Neural cell (in vitro differentiated cells): ENCODE results near the gene FLVCR1.
"Not testable (repeated sequence)": the region's sequence is repeated elsewhere in the genome, so short reads cannot be mapped to it uniquely, and the experiment has no call there.

Experiments
- EZH2 ChIP-seq: fragments of 200-600, 300-800 bp; shearing (Covaris generic), sonication (generic); IDR thresholded peaks from 2 replicates; pipeline ENCODE4 v1.6.1; 2014; ENCODE audit warnings: antibody characterized with exemption, low read length, borderline replicate concordance, mild to moderate bottlenecking; ENCODE audit not compliant: insufficient read depth, poor library complexity, severe bottlenecking
- POLR2AphosphoS5 ChIP-seq: IDR thresholded peaks from 2 replicates; pipeline ENCODE4 v1.6.1; 2012
- TAF1 ChIP-seq: IDR thresholded peaks from 2 replicates; pipeline ENCODE4 v1.6.1; 2012; ENCODE audit warnings: low read depth
- TF ChIP-seq, protein P1 (sequence below): fragments of 450-650 bp; IDR thresholded peaks from 2 replicates; pipeline ENCODE4 v1.5.1; 2014; ENCODE audit warnings: antibody characterized with exemption, mild to moderate bottlenecking, moderate library complexity; ENCODE audit not compliant: poor library complexity, severe bottlenecking
- TF ChIP-seq, protein P2 (sequence below): IDR thresholded peaks from 2 replicates; pipeline ENCODE4 v1.6.1; 2012; ENCODE audit warnings: borderline replicate concordance

DNA sequence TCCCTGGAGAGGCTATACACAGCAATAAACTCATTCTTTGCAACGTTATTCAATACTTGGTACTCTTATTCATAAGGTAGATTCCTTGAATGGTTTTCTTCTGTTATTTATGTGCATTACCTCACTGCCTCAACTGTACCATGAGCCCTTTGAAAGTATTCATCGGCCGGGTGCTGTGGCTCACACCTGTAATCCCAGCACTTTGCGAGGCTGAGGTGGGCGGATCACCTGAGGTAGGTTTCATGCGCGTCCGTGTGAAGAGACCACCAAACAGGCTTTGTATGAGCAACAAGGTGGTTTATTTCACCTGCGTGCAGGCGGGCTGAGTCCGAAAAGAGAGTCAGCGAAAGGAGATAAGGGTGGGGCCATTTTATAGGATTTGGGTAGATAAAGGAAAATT lies 50.0 kb downstream of the FLVCR1 start:
- TF ChIP-seq, protein P1, sequence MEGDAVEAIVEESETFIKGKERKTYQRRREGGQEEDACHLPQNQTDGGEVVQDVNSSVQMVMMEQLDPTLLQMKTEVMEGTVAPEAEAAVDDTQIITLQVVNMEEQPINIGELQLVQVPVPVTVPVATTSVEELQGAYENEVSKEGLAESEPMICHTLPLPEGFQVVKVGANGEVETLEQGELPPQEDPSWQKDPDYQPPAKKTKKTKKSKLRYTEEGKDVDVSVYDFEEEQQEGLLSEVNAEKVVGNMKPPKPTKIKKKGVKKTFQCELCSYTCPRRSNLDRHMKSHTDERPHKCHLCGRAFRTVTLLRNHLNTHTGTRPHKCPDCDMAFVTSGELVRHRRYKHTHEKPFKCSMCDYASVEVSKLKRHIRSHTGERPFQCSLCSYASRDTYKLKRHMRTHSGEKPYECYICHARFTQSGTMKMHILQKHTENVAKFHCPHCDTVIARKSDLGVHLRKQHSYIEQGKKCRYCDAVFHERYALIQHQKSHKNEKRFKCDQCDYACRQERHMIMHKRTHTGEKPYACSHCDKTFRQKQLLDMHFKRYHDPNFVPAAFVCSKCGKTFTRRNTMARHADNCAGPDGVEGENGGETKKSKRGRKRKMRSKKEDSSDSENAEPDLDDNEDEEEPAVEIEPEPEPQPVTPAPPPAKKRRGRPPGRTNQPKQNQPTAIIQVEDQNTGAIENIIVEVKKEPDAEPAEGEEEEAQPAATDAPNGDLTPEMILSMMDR = not testable (repeated sequence)
- TF ChIP-seq, protein P2, sequence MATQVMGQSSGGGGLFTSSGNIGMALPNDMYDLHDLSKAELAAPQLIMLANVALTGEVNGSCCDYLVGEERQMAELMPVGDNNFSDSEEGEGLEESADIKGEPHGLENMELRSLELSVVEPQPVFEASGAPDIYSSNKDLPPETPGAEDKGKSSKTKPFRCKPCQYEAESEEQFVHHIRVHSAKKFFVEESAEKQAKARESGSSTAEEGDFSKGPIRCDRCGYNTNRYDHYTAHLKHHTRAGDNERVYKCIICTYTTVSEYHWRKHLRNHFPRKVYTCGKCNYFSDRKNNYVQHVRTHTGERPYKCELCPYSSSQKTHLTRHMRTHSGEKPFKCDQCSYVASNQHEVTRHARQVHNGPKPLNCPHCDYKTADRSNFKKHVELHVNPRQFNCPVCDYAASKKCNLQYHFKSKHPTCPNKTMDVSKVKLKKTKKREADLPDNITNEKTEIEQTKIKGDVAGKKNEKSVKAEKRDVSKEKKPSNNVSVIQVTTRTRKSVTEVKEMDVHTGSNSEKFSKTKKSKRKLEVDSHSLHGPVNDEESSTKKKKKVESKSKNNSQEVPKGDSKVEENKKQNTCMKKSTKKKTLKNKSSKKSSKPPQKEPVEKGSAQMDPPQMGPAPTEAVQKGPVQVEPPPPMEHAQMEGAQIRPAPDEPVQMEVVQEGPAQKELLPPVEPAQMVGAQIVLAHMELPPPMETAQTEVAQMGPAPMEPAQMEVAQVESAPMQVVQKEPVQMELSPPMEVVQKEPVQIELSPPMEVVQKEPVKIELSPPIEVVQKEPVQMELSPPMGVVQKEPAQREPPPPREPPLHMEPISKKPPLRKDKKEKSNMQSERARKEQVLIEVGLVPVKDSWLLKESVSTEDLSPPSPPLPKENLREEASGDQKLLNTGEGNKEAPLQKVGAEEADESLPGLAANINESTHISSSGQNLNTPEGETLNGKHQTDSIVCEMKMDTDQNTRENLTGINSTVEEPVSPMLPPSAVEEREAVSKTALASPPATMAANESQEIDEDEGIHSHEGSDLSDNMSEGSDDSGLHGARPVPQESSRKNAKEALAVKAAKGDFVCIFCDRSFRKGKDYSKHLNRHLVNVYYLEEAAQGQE = not testable (repeated sequence)
- not testable (repeated sequence) for TF ChIP-seq POLR2AphosphoS5, EZH2, TAF1
